ENCODE results near the gene OLFM1. TPM values are rescaled to one million over a fixed set of nuclear protein-coding genes. Genes with fewer than 3 reads are reported as not detected.

Gene OLFM1
- total RNA-seq, 1 donor from 2014 or later, result 5.5 TPM

DNA sequence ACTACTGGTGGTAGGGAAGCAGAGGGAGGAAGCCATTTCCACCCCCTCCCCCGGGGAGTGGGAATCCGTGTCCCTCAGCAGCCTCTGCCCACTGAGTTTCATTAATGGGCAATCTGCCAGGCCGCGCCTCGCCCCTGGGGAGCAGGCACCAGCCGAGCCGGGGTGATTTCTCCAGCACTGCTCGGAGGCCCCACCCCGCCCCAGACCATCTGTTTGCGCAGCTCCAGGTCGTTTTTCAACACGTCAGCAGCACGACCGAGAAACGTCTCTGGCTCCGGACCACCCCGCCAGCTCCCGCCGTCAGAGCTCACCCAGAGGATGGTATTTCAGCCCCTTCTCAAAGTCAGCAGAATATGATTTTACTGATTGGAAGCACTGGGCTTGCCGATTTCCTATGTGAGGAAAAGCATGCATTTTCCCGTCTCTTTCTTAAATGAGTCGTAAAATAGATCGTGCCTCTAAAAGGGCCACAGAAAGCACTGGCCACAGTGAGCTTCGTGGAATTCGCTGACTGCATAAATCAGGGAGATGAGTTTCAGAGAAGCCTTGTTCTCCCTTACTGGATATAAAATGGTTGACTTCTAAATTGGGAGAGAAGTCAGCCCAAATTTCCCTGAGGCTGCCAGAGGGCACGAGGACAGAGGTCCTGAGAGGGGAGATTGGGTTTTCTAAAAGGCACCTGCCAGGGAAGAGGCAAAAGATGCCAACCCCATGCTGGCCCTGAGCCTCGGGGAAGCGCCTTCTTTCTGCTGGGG, 47.0 kb downstream of the OLFM1 start:
- no peak for DNase-seq (ENCODE audit: low read depth)
- Mint-ChIP-seq H3K4me1 (ENCODE audit: low read depth, unreplicated experiment) (no peaks in the 10 kb centered on the region), H3K27ac (ENCODE audit: unreplicated experiment) (no peak overlapping the region), H3K27me3 (ENCODE audit: low read depth, unreplicated experiment) (peaks cover 21% of the 10 kb centered on the region), H3K36me3 (ENCODE audit: low read depth, unreplicated experiment) (peaks cover 2% of the 10 kb centered on the region), H3K4me3 (ENCODE audit: unreplicated experiment) (no peak overlapping the region), H3K9me3 (ENCODE audit: unreplicated experiment) (peaks cover 17% of the 10 kb centered on the region)
- no peaks in the 10 kb centered on the region for H4K20me1 ChIP-seq (ENCODE audit: insufficient read depth, low read length)
- no peak overlapping the region for H2AFZ ChIP-seq (ENCODE audit: low read depth, low read length)
- no peaks in the 10 kb centered on the region for H3K4me1 ChIP-seq (ENCODE audit: insufficient read depth, low read length)
- H3K4me3 ChIP-seq (ENCODE audit: insufficient read depth, low read depth, low read length), result no peak overlapping the region
- no peaks in the 10 kb centered on the region for H3K79me2 ChIP-seq (ENCODE audit: insufficient read depth, low read length)
- H3K27ac ChIP-seq (ENCODE audit: low read depth, low read length), result no peak overlapping the region
- H3K9me3 ChIP-seq (ENCODE audit: insufficient read depth, low read depth, low read length), result peaks cover 6% of the 10 kb centered on the region
- no peaks in the 10 kb centered on the region for H3K36me3 ChIP-seq (ENCODE audit: insufficient read depth, low read length)
- H3K9ac ChIP-seq (ENCODE audit: low read length), result no peak overlapping the region
- H3K4me2 ChIP-seq (ENCODE audit: low read length), result no peak overlapping the region
- FAIRE-seq, result no peak
- no peaks in the 10 kb centered on the region for H3K27me3 ChIP-seq (ENCODE audit: insufficient read depth, low read length)
- TF ChIP-seq, protein P1, sequence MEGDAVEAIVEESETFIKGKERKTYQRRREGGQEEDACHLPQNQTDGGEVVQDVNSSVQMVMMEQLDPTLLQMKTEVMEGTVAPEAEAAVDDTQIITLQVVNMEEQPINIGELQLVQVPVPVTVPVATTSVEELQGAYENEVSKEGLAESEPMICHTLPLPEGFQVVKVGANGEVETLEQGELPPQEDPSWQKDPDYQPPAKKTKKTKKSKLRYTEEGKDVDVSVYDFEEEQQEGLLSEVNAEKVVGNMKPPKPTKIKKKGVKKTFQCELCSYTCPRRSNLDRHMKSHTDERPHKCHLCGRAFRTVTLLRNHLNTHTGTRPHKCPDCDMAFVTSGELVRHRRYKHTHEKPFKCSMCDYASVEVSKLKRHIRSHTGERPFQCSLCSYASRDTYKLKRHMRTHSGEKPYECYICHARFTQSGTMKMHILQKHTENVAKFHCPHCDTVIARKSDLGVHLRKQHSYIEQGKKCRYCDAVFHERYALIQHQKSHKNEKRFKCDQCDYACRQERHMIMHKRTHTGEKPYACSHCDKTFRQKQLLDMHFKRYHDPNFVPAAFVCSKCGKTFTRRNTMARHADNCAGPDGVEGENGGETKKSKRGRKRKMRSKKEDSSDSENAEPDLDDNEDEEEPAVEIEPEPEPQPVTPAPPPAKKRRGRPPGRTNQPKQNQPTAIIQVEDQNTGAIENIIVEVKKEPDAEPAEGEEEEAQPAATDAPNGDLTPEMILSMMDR (IDR thresholded peaks at IDR 0.05; ENCODE audit: insufficient read depth, low read depth, low read length), result no peak
- no peak for TF ChIP-seq EZH2 (IDR thresholded peaks at IDR 0.05; ENCODE audit: insufficient read depth, low read length)

DNA sequence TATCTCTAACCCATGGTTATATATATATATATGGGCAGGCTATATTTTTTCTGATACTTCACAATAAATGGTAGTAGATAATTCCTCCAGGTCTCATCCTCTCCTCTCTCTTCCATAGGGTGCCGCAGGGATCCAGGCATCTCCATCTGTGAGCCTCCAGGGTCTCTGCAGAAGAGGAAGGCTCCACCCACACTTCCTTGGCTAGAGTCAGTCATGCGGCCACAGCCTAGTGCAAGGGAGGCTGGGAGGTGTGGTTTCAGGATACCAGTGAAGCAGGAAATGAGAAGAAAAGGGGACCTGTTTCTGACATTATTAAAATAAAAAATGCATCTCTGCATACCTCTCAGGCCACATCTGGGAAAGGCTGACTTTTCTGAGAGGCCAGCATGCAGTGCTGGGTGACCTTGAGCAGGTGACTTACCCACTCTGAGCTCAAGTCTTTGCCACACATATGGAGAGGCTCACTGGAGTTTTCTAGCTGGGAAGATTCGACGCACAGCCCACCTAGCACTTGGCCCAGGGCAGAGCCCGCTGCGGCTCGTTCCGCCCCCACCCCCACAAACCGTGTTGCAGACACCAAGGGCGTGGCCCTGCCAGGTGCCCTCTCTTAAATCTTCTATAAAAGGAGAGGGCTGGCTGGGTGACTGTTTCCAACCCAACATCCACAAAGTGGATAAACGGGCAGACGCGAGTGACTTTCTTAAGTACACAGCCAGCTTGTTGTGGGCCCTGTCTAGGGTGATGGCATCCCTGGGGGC, 47.9 kb downstream of the OLFM1 start:
- no peak overlapping the region for H3K27ac ChIP-seq (ENCODE audit: low read depth, low read length)
- no peak overlapping the region for H3K9ac ChIP-seq (ENCODE audit: low read length)
- no peaks in the 10 kb centered on the region for H3K36me3 Mint-ChIP-seq (ENCODE audit: low read depth, unreplicated experiment)
- no peak overlapping the region for H3K4me2 ChIP-seq (ENCODE audit: low read length)
- H3K36me3 ChIP-seq (ENCODE audit: insufficient read depth, low read length), result no peaks in the 10 kb centered on the region
- no peaks in the 10 kb centered on the region for H3K4me1 ChIP-seq (ENCODE audit: insufficient read depth, low read length)
- FAIRE-seq (no peak), DNase-seq (ENCODE audit: low read depth) (no peak)
- no peaks in the 10 kb centered on the region for H3K4me1 Mint-ChIP-seq (ENCODE audit: low read depth, unreplicated experiment)
- no peaks in the 10 kb centered on the region for H4K20me1 ChIP-seq (ENCODE audit: insufficient read depth, low read length)
- no peak overlapping the region for H3K4me3 ChIP-seq (ENCODE audit: insufficient read depth, low read depth, low read length)
- H2AFZ ChIP-seq (ENCODE audit: low read depth, low read length), result no peak overlapping the region
- peaks cover 10% of the 10 kb centered on the region for H3K9me3 Mint-ChIP-seq (ENCODE audit: unreplicated experiment)
- H3K27me3 ChIP-seq (ENCODE audit: insufficient read depth, low read length), result no peaks in the 10 kb centered on the region
- H3K9me3 ChIP-seq (ENCODE audit: insufficient read depth, low read depth, low read length), result peaks cover 4% of the 10 kb centered on the region
- no peak overlapping the region for H3K4me3 Mint-ChIP-seq (ENCODE audit: unreplicated experiment)
- H3K27me3 Mint-ChIP-seq (ENCODE audit: low read depth, unreplicated experiment), result peaks cover 21% of the 10 kb centered on the region
- no peak for TF ChIP-seq EZH2 (IDR thresholded peaks at IDR 0.05; ENCODE audit: insufficient read depth, low read length)
- TF ChIP-seq, protein P1 (IDR thresholded peaks at IDR 0.05; ENCODE audit: insufficient read depth, low read depth, low read length), result no peak
- no peak overlapping the region for H3K27ac Mint-ChIP-seq (ENCODE audit: unreplicated experiment)
- no peaks in the 10 kb centered on the region for H3K79me2 ChIP-seq (ENCODE audit: insufficient read depth, low read length)

All from astrocyte (in vitro differentiated cells and primary cell).